Activated CD4-positive, alpha-beta memory T cell treated with anti-CD3 and anti-CD28 coated beads for 36 hours (primary cell): ENCODE data around the gene CNST. TPM values are rescaled to one million over a fixed set of nuclear protein-coding genes. Genes with fewer than 3 reads are reported as not detected.

Source experiments
- CTCF ChIA-PET: fragments of 350-600 bp; sonication (Branson Sonifier 250); formaldehyde crosslinking; loops from one replicate; lab custom pipeline; 2021; ENCODE audit warnings: antibody characterized with exemption, inconsistent platforms; lab: Charles Lee
- POLR2A ChIA-PET: fragments of 350-600 bp; sonication (Branson Sonifier 250); formaldehyde crosslinking; loops from one replicate; lab custom pipeline; 2021; ENCODE audit warnings: antibody characterized with exemption; lab: Charles Lee
- DNase-seq: peaks from one replicate; pipeline ENCODE4 v3.0.0-alpha.2; 2020
- H3K27ac Mint-ChIP-seq: one replicate; pipeline ENCODE4 v1.8.0; 2021; ENCODE audit warnings: mixed read lengths
- H3K27me3 Mint-ChIP-seq: one replicate; pipeline ENCODE4 v1.8.0; 2021; ENCODE audit warnings: mixed read lengths
- H3K36me3 Mint-ChIP-seq: one replicate; pipeline ENCODE4 v1.8.0; 2021; ENCODE audit warnings: mixed read lengths
- H3K4me1 Mint-ChIP-seq: one replicate; pipeline ENCODE4 v1.8.0; 2021; ENCODE audit warnings: low read depth, mixed read lengths
- H3K4me3 Mint-ChIP-seq: one replicate; pipeline ENCODE4 v1.8.0; 2021; ENCODE audit warnings: mild to moderate bottlenecking, mixed read lengths
- H3K9me3 Mint-ChIP-seq: one replicate; pipeline ENCODE4 v1.8.0; 2021; ENCODE audit warnings: mixed read lengths
- intact Hi-C: fragments of 100-400 bp; cut with micrococcal nuclease; formaldehyde crosslinking; loops from one replicate; pipeline ENCODE4 v1.15.1; 2023
- total RNA-seq, 2 experiments: library from RNA; stranded (reverse); gene quantifications; one replicate each; pipeline ENCODE4 v1.2.3, GENCODE V29; 2021

Gene CNST
- 10 to 100 TPM; 25.9 TPM for total RNA-seq

- peak; percentile 98 for DNase-seq
- Mint-ChIP-seq H3K27ac (peak within 1 kb of the TSS; percentile 91), H3K4me1 (peaks cover 42% of the 10 kb centered on the region), H3K36me3 (peaks cover 10% of the 10 kb centered on the region), H3K9me3 (no peaks in the 10 kb centered on the region), H3K27me3 (no peaks in the 10 kb centered on the region), H3K4me3 (peak within 1 kb of the TSS; percentile 90)
- intact Hi-C loops: loop anchor here (2.0 to 5.0 kb wide), 14 partner anchors 43 to 1913 kb away; partner anchors contain the start of genes COX20, DESI2, HNRNPU and SMYD3
- ChIA-PET POLR2A (interaction anchor here (0.9 to 3.0 kb wide), 4 partner anchors 9 to 158 kb away, joined by 3 to 12 read pairs (median 4); partner anchors contain the start of gene SCCPDH), CTCF (interaction anchor here (0.7 to 1.3 kb wide), 3 partner anchors 13 to 68 kb away, joined by 3 to 4 read pairs (median 3); no protein-coding TSS in a partner anchor)
Observed at GRCh38 chr1:246566128-246566812, at the start of gene CNST, which contains the start of gene TFB2M. CNST (plus strand) TSS chr1:246566456; CDS start chr1:246591563, 25,107 bp downstream. TFB2M (minus strand) TSS chr1:246566261; CDS start chr1:246566138, 123 bp downstream.

GRCh38 chr1:246517391-246517790 lies 48.9 kb upstream of the CNST start:
- intact Hi-C loops: no loop called here
- H3K36me3 Mint-ChIP-seq: peaks cover 3% of the 10 kb centered on the region
- peaks cover 25% of the 10 kb centered on the region for H3K9me3 Mint-ChIP-seq
- H3K4me3 Mint-ChIP-seq: no peak overlapping the region
- H3K27ac Mint-ChIP-seq: no peak overlapping the region
- CTCF ChIA-PET: no interaction called here
- H3K4me1 Mint-ChIP-seq: peaks cover 7% of the 10 kb centered on the region
- no peaks in the 10 kb centered on the region for H3K27me3 Mint-ChIP-seq
- DNase-seq: no peak
- POLR2A ChIA-PET: no interaction called here

GRCh38 chr1:246518456-246519205 lies 47.6 kb upstream of the CNST start:
- POLR2A ChIA-PET: no interaction called here
- peaks cover 25% of the 10 kb centered on the region for H3K9me3 Mint-ChIP-seq
- no peak overlapping the region for H3K4me3 Mint-ChIP-seq
- H3K27ac Mint-ChIP-seq: no peak overlapping the region
- no peaks in the 10 kb centered on the region for H3K27me3 Mint-ChIP-seq
- H3K4me1 Mint-ChIP-seq: peaks cover 7% of the 10 kb centered on the region
- H3K36me3 Mint-ChIP-seq: peaks cover 3% of the 10 kb centered on the region
- intact Hi-C loops: no loop called here
- CTCF ChIA-PET: no interaction called here
- DNase-seq: no peak

GRCh38 chr1:246519514-246519913 lies 46.7 kb upstream of the CNST start:
- intact Hi-C loops: no loop called here
- POLR2A ChIA-PET: no interaction called here
- peaks cover 21% of the 10 kb centered on the region for H3K9me3 Mint-ChIP-seq
- H3K4me3 Mint-ChIP-seq: no peak overlapping the region
- H3K4me1 Mint-ChIP-seq: peaks cover under 1% of the 10 kb centered on the region
- no peak for DNase-seq
- H3K27ac Mint-ChIP-seq: no peak overlapping the region
- CTCF ChIA-PET: no interaction called here
- H3K27me3 Mint-ChIP-seq: no peaks in the 10 kb centered on the region
- H3K36me3 Mint-ChIP-seq: peaks cover 3% of the 10 kb centered on the region

- Mint-ChIP-seq H3K4me3 (no peak overlapping the region), H3K36me3 (peaks cover 4% of the 10 kb centered on the region), H3K4me1 (peaks cover 5% of the 10 kb centered on the region), H3K27me3 (no peaks in the 10 kb centered on the region), H3K27ac (no peak overlapping the region), H3K9me3 (peaks cover 12% of the 10 kb centered on the region)
- POLR2A ChIA-PET: no interaction called here
- DNase-seq: no peak
- intact Hi-C loops: no loop called here
- CTCF ChIA-PET: no interaction called here
Observed at GRCh38 chr1:246526380-246526779, 39.9 kb upstream of the CNST start.

- Mint-ChIP-seq H3K4me1 (peaks cover 5% of the 10 kb centered on the region), H3K27me3 (no peaks in the 10 kb centered on the region), H3K9me3 (peaks cover 13% of the 10 kb centered on the region), H3K36me3 (peaks cover 4% of the 10 kb centered on the region), H3K27ac (no peak overlapping the region), H3K4me3 (no peak overlapping the region)
- ChIA-PET POLR2A (no interaction called here), CTCF (no interaction called here)
- DNase-seq: no peak
- intact Hi-C loops: no loop called here
Observed at GRCh38 chr1:246526915-246527314, 39.3 kb upstream of the CNST start.

GRCh38 chr1:246527402-246528088 lies 38.7 kb upstream of the CNST start:
- intact Hi-C loops: no loop called here
- CTCF ChIA-PET: no interaction called here
- H3K4me3 Mint-ChIP-seq: no peak overlapping the region

GRCh38 chr1:246528933-246529731 lies 37.1 kb upstream of the CNST start:
- intact Hi-C loops: no loop called here
- no peak for DNase-seq
- Mint-ChIP-seq H3K27me3 (no peaks in the 10 kb centered on the region), H3K4me3 (no peak overlapping the region), H3K9me3 (peaks cover 13% of the 10 kb centered on the region), H3K27ac (no peak overlapping the region), H3K4me1 (peaks cover 5% of the 10 kb centered on the region), H3K36me3 (peaks cover 4% of the 10 kb centered on the region)
- CTCF ChIA-PET: no interaction called here
- POLR2A ChIA-PET: no interaction called here

More at GRCh38 chr1:246527402-246528088, 38.7 kb upstream of the CNST start:
- Mint-ChIP-seq H3K9me3 (peaks cover 13% of the 10 kb centered on the region), H3K27ac (no peak overlapping the region), H3K36me3 (peaks cover 4% of the 10 kb centered on the region), H3K4me1 (peaks cover 5% of the 10 kb centered on the region), H3K27me3 (no peaks in the 10 kb centered on the region)
- DNase-seq: no peak
- POLR2A ChIA-PET: no interaction called here

- POLR2A ChIA-PET: no interaction called here
- H3K4me3 Mint-ChIP-seq: no peak overlapping the region
- peaks cover 13% of the 10 kb centered on the region for H3K9me3 Mint-ChIP-seq
- H3K27ac Mint-ChIP-seq: no peak overlapping the region
- peaks cover 5% of the 10 kb centered on the region for H3K4me1 Mint-ChIP-seq
- CTCF ChIA-PET: interaction anchor here (0.7 kb wide), 1 partner anchor 1378 kb away, joined by 4 read pairs; no protein-coding TSS in a partner anchor
- no peak for DNase-seq
- intact Hi-C loops: no loop called here
- H3K36me3 Mint-ChIP-seq: peaks cover 4% of the 10 kb centered on the region
- no peaks in the 10 kb centered on the region for H3K27me3 Mint-ChIP-seq
Observed at GRCh38 chr1:246530482-246530881, 35.8 kb upstream of the CNST start.

- H3K36me3 Mint-ChIP-seq: peaks cover 4% of the 10 kb centered on the region
- intact Hi-C loops: loop anchor here (1.0 kb wide), 1 partner anchor 35 kb away; no protein-coding TSS in a partner anchor
- ChIA-PET CTCF (interaction anchor here (0.7 to 2.2 kb wide), 2 partner anchors 34 to 217 kb away, joined by 3 to 13 read pairs; no protein-coding TSS in a partner anchor), POLR2A (no interaction called here)
- no peaks in the 10 kb centered on the region for H3K27me3 Mint-ChIP-seq
- peaks cover 13% of the 10 kb centered on the region for H3K9me3 Mint-ChIP-seq
- H3K27ac Mint-ChIP-seq: no peak overlapping the region
- peaks cover under 1% of the 10 kb centered on the region for H3K4me1 Mint-ChIP-seq
- H3K4me3 Mint-ChIP-seq: no peak overlapping the region
- no peak for DNase-seq
Observed at GRCh38 chr1:246532519-246532918, 33.7 kb upstream of the CNST start.

- intact Hi-C loops: no loop called here
- no peaks in the 10 kb centered on the region for H3K4me1 Mint-ChIP-seq
- no peaks in the 10 kb centered on the region for H3K27me3 Mint-ChIP-seq
Observed at GRCh38 chr1:246533371-246533905, 32.8 kb upstream of the CNST start.

More at GRCh38 chr1:246533371-246533905, 32.8 kb upstream of the CNST start:
- no peak for DNase-seq
- H3K36me3 Mint-ChIP-seq: peaks cover 4% of the 10 kb centered on the region
- no peak overlapping the region for H3K4me3 Mint-ChIP-seq
- no peak overlapping the region for H3K27ac Mint-ChIP-seq
- ChIA-PET CTCF (interaction anchor here (0.6 to 1.2 kb wide), 3 partner anchors 36 to 1381 kb away, joined by 3 to 4 read pairs (median 3); no protein-coding TSS in a partner anchor), POLR2A (no interaction called here)
- peaks cover 13% of the 10 kb centered on the region for H3K9me3 Mint-ChIP-seq
